GM19035 (cell line): ENCODE results near the gene PBOV1.

Experiments used
- ATAC-seq: cut with Tn5 transposase; IDR thresholded peaks from one replicate; pipeline ENCODE4 v1.9.1; 2021; ENCODE audit not compliant: unreplicated experiment

PBOV1 gene

GRCh38 chr6:138218449-138218848, at the start of gene PBOV1:
TSS of gene PBOV1 (minus strand) at chr6:138218491. CDS start at chr6:138218395, 96 bp downstream.
- ATAC-seq: no peak

GRCh38 chr6:138266095-138266494, 47.8 kb upstream of the PBOV1 start:
- no peak for ATAC-seq

- ATAC-seq: no peak
Measured at GRCh38 chr6:138264372-138264880, 46.1 kb upstream of the PBOV1 start.

- ATAC-seq: no peak
Measured at GRCh38 chr6:138263963-138264362, 45.7 kb upstream of the PBOV1 start.

- no peak for ATAC-seq
Measured at GRCh38 chr6:138261116-138261780, 43.0 kb upstream of the PBOV1 start.

GRCh38 chr6:138258991-138259390, 40.7 kb upstream of the PBOV1 start:
- ATAC-seq: no peak

GRCh38 chr6:138258197-138258596, 39.9 kb upstream of the PBOV1 start:
- no peak for ATAC-seq

- ATAC-seq: no peak
Measured at GRCh38 chr6:138257638-138258040, 39.3 kb upstream of the PBOV1 start.

- no peak for ATAC-seq
Measured at GRCh38 chr6:138255443-138255842, 37.2 kb upstream of the PBOV1 start.

- no peak for ATAC-seq
Measured at GRCh38 chr6:138253731-138254130, 35.4 kb upstream of the PBOV1 start.

GRCh38 chr6:138250513-138251247, 32.4 kb upstream of the PBOV1 start:
- no peak for ATAC-seq

- no peak for ATAC-seq
Measured at GRCh38 chr6:138250053-138250452, 31.8 kb upstream of the PBOV1 start.

GRCh38 chr6:138248878-138249277, 30.6 kb upstream of the PBOV1 start:
- no peak for ATAC-seq

GRCh38 chr6:138248011-138248410, 29.7 kb upstream of the PBOV1 start:
- ATAC-seq: no peak

- no peak for ATAC-seq
Measured at GRCh38 chr6:138246650-138247440, 28.6 kb upstream of the PBOV1 start.

- ATAC-seq: no peak
Measured at GRCh38 chr6:138245751-138246150, 27.5 kb upstream of the PBOV1 start.

GRCh38 chr6:138242987-138243592, 24.8 kb upstream of the PBOV1 start:
- no peak for ATAC-seq

- ATAC-seq: no peak
Measured at GRCh38 chr6:138241934-138242333, 23.6 kb upstream of the PBOV1 start.

- ATAC-seq: no peak
Measured at GRCh38 chr6:138241381-138241780, 23.1 kb upstream of the PBOV1 start.

GRCh38 chr6:138240476-138241245, 22.4 kb upstream of the PBOV1 start:
- ATAC-seq: no peak
